Lower leg skin (tissue), 4 donors: ENCODE data around the gene C1QL1. TPM values are rescaled to one million over a fixed set of nuclear protein-coding genes. Genes with fewer than 3 reads are reported as not detected.

Experiments used
- DNase-seq, 2 donors: peaks; one replicate each; pipeline ENCODE4 v3.0.0-alpha.2; 2019; ENCODE audit warnings: low spot score in 2 of 2
- H3K4me3 ChIP-seq: fragments of 200-600 bp; sonication (generic); 2 replicates; pipeline ENCODE4 v1.5.1; 2017; ENCODE audit warnings: mild to moderate bottlenecking, low read depth; ENCODE audit not compliant: poor library complexity, severe bottlenecking
- POLR2A ChIP-seq, 2 donors: fragments of 450-650 bp; IDR thresholded peaks; one replicate each; pipeline ENCODE4 v1.6.1; 2016 to 2017; ENCODE audit warnings: antibody characterized with exemption in 2 of 2, mild to moderate bottlenecking in 1 of 2, moderate library complexity in 1 of 2
- WGBS, 2 donors: methylation state at CpG; one replicate each; pipeline ENCODE4 v1.1.5; 2018; 5-methylcytosine and 5-hydroxymethylcytosine counted together
- intact Hi-C: fragments of 100-400 bp; cut with DNase I; formaldehyde crosslinking; loops from one replicate; pipeline ENCODE4 v1.15.0; 2023; ENCODE audit warnings: low total_unique reads
- total RNA-seq, 4 donors: library from RNA; depleted of rRNA; stranded (reverse); fragments of >200 nt; gene quantifications; one replicate each; pipeline ENCODE4 v1.1.0, GENCODE V29; 2016
- TF ChIP-seq, protein P1 (sequence below), 3 donors: fragments of 450-650 bp; IDR thresholded peaks; one replicate each; pipeline ENCODE4 v1.5.1; 2016; ENCODE audit warnings: antibody characterized with exemption in 3 of 3, mild to moderate bottlenecking in 3 of 3, moderate library complexity in 2 of 3

Gene C1QL1
- total RNA-seq, 4 donors from 2014 or later = 0.21 to 1.4 (median 0.73) TPM

DNA sequence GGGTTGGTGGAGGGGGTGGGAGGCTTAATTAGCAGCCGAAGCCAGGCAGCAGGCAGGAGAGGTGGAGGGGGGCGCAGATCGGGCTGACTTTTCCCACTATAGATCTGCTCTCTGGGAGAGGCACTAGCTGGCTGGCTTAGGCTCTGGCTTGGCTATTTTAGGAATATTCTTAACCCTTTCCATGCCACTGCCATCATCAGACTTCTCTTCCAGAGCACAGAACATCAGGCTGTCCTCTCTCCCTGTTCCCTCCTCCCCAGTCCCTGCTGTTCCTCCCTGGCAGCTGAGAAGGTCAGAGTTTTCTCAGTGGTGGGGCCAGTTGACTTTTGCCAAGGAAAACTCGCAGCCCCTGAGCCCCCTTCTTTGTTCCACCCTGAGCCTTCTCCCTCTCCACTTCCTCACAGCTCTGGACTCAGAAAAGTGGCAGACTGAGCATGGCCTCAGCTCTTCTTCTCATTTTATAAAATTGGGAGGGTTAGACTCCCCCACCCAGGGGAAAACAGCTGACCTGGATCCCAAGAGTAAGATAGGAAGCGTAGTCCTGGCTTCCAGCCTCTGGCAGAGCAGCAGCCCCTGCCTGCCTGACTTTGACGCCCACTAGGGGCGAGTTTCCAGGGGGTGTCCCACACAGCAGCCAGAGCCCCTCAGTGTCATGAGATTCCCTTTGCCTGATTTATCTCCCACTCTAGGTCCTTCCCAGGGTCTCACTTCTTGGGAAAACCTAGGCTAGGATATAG, 9.9 kb upstream of the C1QL1 start:
- no peak overlapping the region for H3K4me3 ChIP-seq
- 58 to 61% methylated on average over 7 of the region's 7 CpGs for whole genome bisulfite sequencing, 2 donors
- DNase-seq = no peak
- intact Hi-C loops = no loop called here
- TF ChIP-seq, protein P1, sequence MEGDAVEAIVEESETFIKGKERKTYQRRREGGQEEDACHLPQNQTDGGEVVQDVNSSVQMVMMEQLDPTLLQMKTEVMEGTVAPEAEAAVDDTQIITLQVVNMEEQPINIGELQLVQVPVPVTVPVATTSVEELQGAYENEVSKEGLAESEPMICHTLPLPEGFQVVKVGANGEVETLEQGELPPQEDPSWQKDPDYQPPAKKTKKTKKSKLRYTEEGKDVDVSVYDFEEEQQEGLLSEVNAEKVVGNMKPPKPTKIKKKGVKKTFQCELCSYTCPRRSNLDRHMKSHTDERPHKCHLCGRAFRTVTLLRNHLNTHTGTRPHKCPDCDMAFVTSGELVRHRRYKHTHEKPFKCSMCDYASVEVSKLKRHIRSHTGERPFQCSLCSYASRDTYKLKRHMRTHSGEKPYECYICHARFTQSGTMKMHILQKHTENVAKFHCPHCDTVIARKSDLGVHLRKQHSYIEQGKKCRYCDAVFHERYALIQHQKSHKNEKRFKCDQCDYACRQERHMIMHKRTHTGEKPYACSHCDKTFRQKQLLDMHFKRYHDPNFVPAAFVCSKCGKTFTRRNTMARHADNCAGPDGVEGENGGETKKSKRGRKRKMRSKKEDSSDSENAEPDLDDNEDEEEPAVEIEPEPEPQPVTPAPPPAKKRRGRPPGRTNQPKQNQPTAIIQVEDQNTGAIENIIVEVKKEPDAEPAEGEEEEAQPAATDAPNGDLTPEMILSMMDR (IDR thresholded peaks at IDR 0.05) = no peak
- no peak for TF ChIP-seq POLR2A (IDR thresholded peaks at IDR 0.05)

DNA sequence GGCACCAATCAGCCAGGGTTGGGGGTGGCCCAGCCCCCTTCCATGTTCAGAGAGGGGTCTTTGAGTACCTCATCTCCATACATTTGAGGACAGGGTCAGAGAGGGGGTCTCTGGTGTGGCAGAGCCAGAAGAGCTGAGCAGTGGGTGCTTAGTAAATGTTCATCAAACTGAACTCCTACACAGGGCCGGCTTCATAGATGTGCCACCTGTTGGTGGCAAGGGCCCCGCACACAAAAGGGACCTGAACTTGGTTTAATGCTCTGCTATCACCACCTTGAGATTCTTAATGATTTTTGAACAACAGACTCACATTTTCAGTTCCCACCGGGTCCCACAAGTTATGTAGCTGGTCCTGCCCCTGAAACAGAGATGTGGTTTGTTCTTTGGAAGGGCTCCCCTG, 9.0 kb upstream of the C1QL1 start:
- TF ChIP-seq, protein P1 (IDR thresholded peaks at IDR 0.05) = no peak
- no peak for TF ChIP-seq POLR2A (IDR thresholded peaks at IDR 0.05)
- no peak overlapping the region for H3K4me3 ChIP-seq
- intact Hi-C loops = no loop called here
- 81 to 93% methylated on average over 3 of the region's 3 CpGs for WGBS, 2 donors
- no peak for DNase-seq

DNA sequence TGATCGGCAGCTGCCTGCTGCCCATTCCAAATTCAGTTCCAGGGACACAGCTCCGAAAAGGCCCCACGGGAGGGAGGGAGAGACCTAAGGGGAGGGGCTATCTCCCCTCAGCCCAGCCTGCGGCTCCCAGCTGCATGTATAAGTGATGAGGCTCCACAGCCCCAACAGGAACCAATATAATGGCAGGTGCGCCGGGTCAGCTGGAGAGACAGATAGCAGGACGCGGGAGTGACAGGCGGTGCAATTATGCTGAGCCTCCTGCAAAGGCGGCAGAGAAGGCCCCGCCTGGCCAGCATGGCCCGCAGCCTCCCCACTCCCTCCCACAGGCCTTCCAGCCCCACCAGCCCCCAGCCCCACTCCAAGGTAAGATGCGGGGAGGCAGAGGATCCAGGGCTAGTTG, 8.1 kb upstream of the C1QL1 start:
- 71 to 87% methylated on average over 5 to 11 of the region's 13 CpGs for WGBS, 2 donors
- intact Hi-C loops = no loop called here
- TF ChIP-seq, protein P1 (IDR thresholded peaks at IDR 0.05) = no peak
- TF ChIP-seq POLR2A (IDR thresholded peaks at IDR 0.05) = no peak

DNA sequence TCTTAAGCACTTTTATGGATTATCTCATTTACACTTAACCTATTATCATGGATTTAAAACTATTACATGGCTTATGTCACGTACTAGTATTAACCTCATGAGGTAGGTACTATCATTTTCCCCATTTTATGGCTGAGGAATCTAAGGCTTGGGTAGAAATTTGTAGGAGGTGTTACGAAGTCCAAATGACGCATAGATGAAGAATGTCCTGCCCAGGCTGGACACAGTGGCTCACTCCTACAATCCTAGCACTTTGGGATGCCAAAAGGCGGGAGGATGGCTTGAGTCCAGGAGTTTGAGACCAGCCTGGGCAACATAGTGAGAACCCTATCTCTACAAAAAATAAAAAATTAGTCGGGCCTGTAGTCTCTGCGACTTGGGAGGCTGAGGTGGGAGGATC, 4.8 kb upstream of the C1QL1 start:
- no peak for DNase-seq
- 94 to 96% methylated on average over 6 of the region's 6 CpGs for WGBS, 2 donors
- no peak overlapping the region for H3K4me3 ChIP-seq
- intact Hi-C loops = no loop called here
- no peak for TF ChIP-seq POLR2A (IDR thresholded peaks at IDR 0.05)
- TF ChIP-seq, protein P1 (IDR thresholded peaks at IDR 0.05) = no peak

More for the DNA sequence above, 8.1 kb upstream of the C1QL1 start:
- no peak for DNase-seq
- no peak overlapping the region for H3K4me3 ChIP-seq

DNA sequence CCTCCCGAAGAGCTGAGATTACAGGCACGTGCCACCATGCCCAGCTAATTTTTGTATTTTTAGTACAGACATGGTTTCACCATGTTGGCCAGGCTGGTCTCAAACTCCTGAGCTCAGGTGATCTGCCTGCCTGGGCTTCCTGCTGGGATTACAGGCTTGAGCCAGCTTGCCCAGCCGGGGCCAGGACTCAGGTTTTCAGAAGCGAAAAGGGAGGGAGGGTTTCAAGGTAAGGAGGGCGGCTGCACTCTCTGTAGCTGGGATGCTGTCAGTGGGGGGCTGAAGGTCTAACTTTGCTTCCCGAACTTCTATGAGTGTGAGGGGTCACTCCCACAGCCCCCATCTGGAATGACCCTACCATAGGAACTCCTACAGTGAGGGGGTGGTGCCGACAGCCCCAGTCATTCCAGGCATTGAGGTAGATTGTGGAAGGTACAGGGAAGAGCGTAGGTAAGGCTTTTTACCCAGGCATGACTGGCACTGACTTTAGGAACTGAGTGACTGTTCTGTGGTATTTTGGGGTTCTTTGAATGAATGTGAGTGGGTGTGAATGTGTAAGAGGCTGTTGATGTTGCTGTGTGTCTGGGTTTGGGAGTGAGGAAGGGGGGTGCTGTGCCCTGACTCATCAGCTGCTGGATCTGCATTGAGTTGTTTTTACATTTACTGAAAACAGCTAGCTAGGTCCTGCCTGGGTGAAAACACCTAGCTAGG, 3.8 kb upstream of the C1QL1 start:
- H3K4me3 ChIP-seq = no peak overlapping the region
- TF ChIP-seq POLR2A (IDR thresholded peaks at IDR 0.05) = no peak
- TF ChIP-seq, protein P1 (IDR thresholded peaks at IDR 0.05) = no peak
- WGBS, 2 donors = 57 to 68% methylated on average over 8 of the region's 8 CpGs
- intact Hi-C loops = no loop called here
- no peak for DNase-seq
